Stimulated activated CD8-positive, alpha-beta memory T cell treated with anti-CD3 and anti-CD28 coated beads, Interleukin-2, amount 100 ng/mL, for 48 hours (primary cell): ENCODE data around the gene RPL36.
"Not testable (repeated sequence)": the region's sequence is repeated elsewhere in the genome, so short reads cannot be mapped to it uniquely, and the experiment has no call there.

Experiments used
- DNase-seq, 2 donors: peaks; one replicate each; pipeline ENCODE4 v3.0.0-alpha.2; 2020; ENCODE audit warnings: low read depth in 2 of 2

The RPL36 gene

GRCh38 chr19:5690955-5691821 lies 1.1 kb downstream of the RPL36 start:
- peak; percentile 57 for DNase-seq

GRCh38 chr19:5691822-5692722 lies 2.0 kb downstream of the RPL36 start:
- no peak for DNase-seq

- no peak for DNase-seq
Measured at GRCh38 chr19:5692723-5693194, 2.7 kb downstream of the RPL36 start.

GRCh38 chr19:5693195-5694166 lies 3.4 kb downstream of the RPL36 start:
- no peak for DNase-seq

GRCh38 chr19:5694167-5694955 lies 4.3 kb downstream of the RPL36 start:
- no peak for DNase-seq

GRCh38 chr19:5694956-5695648 lies 5.0 kb downstream of the RPL36 start:
- no peak for DNase-seq

GRCh38 chr19:5695649-5696195 lies 5.6 kb downstream of the RPL36 start:
- DNase-seq = no peak

- DNase-seq = no peak
Measured at GRCh38 chr19:5696196-5697021, 6.3 kb downstream of the RPL36 start.

GRCh38 chr19:5697022-5697889 lies 7.2 kb downstream of the RPL36 start:
- no peak for DNase-seq

GRCh38 chr19:5697890-5698634 lies 8.0 kb downstream of the RPL36 start:
- no peak for DNase-seq

- DNase-seq = no peak
Measured at GRCh38 chr19:5698635-5699422, 8.7 kb downstream of the RPL36 start.

- DNase-seq = no peak
Measured at GRCh38 chr19:5700455-5701092, 10.5 kb downstream of the RPL36 start.

GRCh38 chr19:5702053-5702410 lies 11.9 kb downstream of the RPL36 start:
- DNase-seq = not testable (repeated sequence)

- DNase-seq = no peak
Measured at GRCh38 chr19:5703819-5704818, 14.0 kb downstream of the RPL36 start.

- DNase-seq = no peak
Measured at GRCh38 chr19:5705552-5705951, 15.5 kb downstream of the RPL36 start.
